GM13976 (cell line): Measurements from ENCODE around the gene PSTPIP1.

Experiments used
- DNase-seq: peaks from one replicate; pipeline ENCODE4 v3.0.0; 2012; ENCODE audit warnings: low spot score
- in situ Hi-C: fragments of 300-500 bp; cut with MboI; formaldehyde crosslinking; loops from one replicate; pipeline ENCODE4 v1.12.0; 2022; ENCODE audit warnings: low sequenced_read_pairs, mixed read lengths, inconsistent platforms; ENCODE audit not compliant: unreplicated experiment
- TF ChIP-seq, protein P1 (sequence below): IDR thresholded peaks from 2 replicates; pipeline ENCODE4 v1.5.1; 2012; ENCODE audit warnings: borderline replicate concordance, mild to moderate bottlenecking; ENCODE audit not compliant: insufficient read depth; ENCODE audit errors: extremely low read depth, missing control alignments, control extremely low read depth

PSTPIP1 gene

DNA sequence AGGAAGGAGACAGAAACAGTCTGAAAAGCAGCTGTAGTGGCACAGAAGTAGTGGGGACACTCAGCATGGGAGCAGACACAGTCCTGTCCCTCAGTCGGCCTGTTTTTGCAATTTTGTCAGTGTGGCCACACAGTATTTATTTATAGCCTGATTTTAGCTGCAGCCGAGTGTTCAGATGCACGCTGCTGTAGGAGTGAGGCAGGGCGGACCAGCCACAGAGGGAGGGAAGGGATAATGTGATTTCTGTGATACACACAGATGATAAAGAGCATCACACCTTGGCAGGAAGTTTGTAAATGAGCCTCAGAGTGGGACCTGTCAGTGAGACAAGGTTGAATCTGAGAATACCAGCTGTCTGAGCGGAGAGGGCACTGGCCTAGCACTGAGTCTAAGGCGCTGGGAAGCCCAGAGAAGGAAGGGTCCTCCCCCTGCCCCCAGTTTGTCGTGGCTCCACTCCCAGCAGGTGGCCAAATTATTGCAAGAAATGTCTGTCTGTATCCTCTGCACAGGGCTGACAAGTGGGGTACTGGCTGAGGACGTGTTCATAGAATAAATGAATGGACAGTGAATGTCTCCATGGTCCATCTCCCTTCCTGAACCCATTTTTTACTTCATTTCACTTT is 3.8 kb downstream of the PSTPIP1 start:
- in situ Hi-C loops: no loop called here
- TF ChIP-seq, protein P1, sequence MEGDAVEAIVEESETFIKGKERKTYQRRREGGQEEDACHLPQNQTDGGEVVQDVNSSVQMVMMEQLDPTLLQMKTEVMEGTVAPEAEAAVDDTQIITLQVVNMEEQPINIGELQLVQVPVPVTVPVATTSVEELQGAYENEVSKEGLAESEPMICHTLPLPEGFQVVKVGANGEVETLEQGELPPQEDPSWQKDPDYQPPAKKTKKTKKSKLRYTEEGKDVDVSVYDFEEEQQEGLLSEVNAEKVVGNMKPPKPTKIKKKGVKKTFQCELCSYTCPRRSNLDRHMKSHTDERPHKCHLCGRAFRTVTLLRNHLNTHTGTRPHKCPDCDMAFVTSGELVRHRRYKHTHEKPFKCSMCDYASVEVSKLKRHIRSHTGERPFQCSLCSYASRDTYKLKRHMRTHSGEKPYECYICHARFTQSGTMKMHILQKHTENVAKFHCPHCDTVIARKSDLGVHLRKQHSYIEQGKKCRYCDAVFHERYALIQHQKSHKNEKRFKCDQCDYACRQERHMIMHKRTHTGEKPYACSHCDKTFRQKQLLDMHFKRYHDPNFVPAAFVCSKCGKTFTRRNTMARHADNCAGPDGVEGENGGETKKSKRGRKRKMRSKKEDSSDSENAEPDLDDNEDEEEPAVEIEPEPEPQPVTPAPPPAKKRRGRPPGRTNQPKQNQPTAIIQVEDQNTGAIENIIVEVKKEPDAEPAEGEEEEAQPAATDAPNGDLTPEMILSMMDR: no peak
- no peak for DNase-seq

DNA sequence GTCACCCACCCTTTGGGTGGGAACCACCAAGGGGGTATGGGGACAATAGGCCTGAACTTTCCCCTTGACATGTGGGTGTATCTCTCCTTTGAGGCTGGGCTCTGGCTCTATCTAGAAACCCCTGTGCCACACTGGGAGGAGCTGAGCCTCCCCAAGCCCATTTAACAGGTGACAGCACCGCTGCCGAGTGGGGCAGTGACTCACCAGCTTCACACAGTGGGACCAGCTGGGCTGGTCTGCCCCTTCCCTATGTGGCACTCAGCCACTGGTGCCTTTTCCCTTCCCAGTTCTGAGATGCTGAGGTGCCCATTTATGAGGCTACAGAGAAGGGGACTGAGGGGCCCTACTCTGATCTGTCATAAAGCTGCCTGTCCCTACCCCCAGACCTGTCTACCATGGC is 5.1 kb downstream of the PSTPIP1 start:
- in situ Hi-C loops: no loop called here
- TF ChIP-seq, protein P1: no peak
- DNase-seq: no peak

DNA sequence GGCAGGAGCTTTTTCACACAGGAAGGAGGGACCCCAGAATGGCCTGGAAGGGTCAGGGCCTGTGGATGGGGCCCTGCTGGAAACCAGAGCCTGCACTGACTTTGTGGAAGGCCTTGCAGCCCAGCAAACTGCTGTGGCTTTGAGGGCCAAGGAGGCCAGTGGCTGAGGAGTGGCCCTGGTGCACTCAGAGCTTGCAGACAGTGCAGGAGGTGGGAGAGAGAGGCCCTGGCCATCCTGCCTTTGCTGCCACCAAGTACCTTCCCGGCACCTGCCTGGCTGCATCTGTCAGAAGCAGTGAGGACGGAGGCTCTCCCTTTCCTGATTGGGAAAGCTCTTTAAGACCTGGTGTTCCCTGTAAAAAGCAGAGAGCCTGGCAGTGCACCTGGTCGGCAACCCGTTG is 6.4 kb downstream of the PSTPIP1 start:
- no peak for DNase-seq
- TF ChIP-seq, protein P1: no peak
- in situ Hi-C loops: no loop called here

GRCh38 chr15:77001966-77002365 is 7.0 kb downstream of the PSTPIP1 start:
- no peak for DNase-seq
- in situ Hi-C loops: no loop called here
- TF ChIP-seq, protein P1: no peak

GRCh38 chr15:77002436-77002835 is 7.5 kb downstream of the PSTPIP1 start:
- no peak for DNase-seq
- in situ Hi-C loops: no loop called here
- TF ChIP-seq, protein P1: no peak

GRCh38 chr15:77002954-77003912 is 8.3 kb downstream of the PSTPIP1 start:
- TF ChIP-seq, protein P1: no peak
- DNase-seq: peak; percentile 36
- in situ Hi-C loops: no loop called here
